ENCODE measurements around the gene FAM83E.

DNA sequence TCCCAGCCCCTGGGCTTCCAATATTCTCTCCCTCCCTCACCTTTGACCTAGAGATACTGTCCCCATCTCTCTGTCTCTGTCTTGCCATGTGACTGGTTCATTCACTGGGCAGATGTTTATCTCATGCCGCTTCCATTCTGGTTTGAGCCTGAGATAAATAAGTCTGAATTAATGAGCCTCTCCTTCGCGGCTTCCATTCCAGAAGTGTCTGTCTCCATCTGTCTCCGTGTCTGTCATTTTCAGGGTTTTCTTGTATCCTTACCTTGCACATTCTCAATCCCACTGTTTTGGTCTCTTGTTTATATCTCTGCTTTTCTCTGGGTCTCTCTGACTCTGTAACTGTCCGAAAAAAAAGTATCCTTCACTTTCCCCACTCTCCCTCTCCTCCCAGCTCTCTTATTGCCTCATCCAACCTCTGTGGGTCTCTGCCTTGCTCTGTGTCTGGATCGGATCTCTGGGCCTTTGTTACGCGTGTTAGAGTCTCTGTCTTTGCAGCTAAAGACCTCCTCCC lies 8.7 kb upstream of the FAM83E start:
- TF ChIP-seq EP300 (IDR thresholded peaks at IDR 0.05) = no peak
- no peak for TF ChIP-seq NFE2L2 (conservative IDR thresholded peaks at IDR 0.05; ENCODE audit: low read length)
- TF ChIP-seq NPAS2 (CRISPR knock-in tag; IDR thresholded peaks at IDR 0.05; ENCODE audit: borderline replicate concordance) = no peak
- TF ChIP-seq, protein P1, sequence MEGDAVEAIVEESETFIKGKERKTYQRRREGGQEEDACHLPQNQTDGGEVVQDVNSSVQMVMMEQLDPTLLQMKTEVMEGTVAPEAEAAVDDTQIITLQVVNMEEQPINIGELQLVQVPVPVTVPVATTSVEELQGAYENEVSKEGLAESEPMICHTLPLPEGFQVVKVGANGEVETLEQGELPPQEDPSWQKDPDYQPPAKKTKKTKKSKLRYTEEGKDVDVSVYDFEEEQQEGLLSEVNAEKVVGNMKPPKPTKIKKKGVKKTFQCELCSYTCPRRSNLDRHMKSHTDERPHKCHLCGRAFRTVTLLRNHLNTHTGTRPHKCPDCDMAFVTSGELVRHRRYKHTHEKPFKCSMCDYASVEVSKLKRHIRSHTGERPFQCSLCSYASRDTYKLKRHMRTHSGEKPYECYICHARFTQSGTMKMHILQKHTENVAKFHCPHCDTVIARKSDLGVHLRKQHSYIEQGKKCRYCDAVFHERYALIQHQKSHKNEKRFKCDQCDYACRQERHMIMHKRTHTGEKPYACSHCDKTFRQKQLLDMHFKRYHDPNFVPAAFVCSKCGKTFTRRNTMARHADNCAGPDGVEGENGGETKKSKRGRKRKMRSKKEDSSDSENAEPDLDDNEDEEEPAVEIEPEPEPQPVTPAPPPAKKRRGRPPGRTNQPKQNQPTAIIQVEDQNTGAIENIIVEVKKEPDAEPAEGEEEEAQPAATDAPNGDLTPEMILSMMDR (IDR thresholded peaks at IDR 0.05) = no peak
- TF ChIP-seq ZC3H11A (IDR thresholded peaks at IDR 0.05) = no peak
- no peak for TF ChIP-seq RCOR1 (IDR thresholded peaks at IDR 0.05; ENCODE audit: low read depth, low read length)
- no peak for TF ChIP-seq POLR2A (IDR thresholded peaks at IDR 0.05; ENCODE audit: low read length)
- TF ChIP-seq BHLHE40 (IDR thresholded peaks at IDR 0.05; ENCODE audit: low read depth, low read length) = no peak
